PFSK-1 (cell line): Measurements from ENCODE around the gene GRAMD1B.

Experiments used
- FOXP2 ChIP-seq: optimal IDR thresholded peaks from 2 replicates; pipeline ENCODE3; 2011; ENCODE audit warnings: borderline replicate concordance, control low read depth, inconsistent platforms; ENCODE audit not compliant: insufficient read depth; ENCODE audit errors: extremely low read length, extremely low read depth
- POLR2AphosphoS5 ChIP-seq: IDR thresholded peaks from 2 replicates; pipeline ENCODE4 v1.6.1; 2012; ENCODE audit warnings: low read depth, mild to moderate bottlenecking, control low read depth, low read length, moderate library complexity
- SIN3A ChIP-seq: IDR thresholded peaks from 2 replicates; pipeline ENCODE4 v1.6.1; 2012; ENCODE audit warnings: mild to moderate bottlenecking, low read length, moderate library complexity, borderline replicate concordance; ENCODE audit not compliant: insufficient read depth
- TAF1 ChIP-seq: IDR thresholded peaks from 2 replicates; pipeline ENCODE4 v1.6.1; 2012; ENCODE audit warnings: low read length, control low read depth, borderline replicate concordance; ENCODE audit not compliant: insufficient read depth
- TF ChIP-seq, protein P1 (sequence below), 2 experiments: IDR thresholded peaks; 2 replicates each; pipeline versions ENCODE4 v1.6.1 to v1.8.0; 2011 to 2012; ENCODE audit warnings: low read depth in 2 of 2, low read length in 2 of 2, control low read depth in 1 of 2, inconsistent platforms in 1 of 2, mild to moderate bottlenecking in 1 of 2, moderate library complexity in 1 of 2; ENCODE audit not compliant: insufficient read depth in 1 of 2

Gene GRAMD1B

DNA sequence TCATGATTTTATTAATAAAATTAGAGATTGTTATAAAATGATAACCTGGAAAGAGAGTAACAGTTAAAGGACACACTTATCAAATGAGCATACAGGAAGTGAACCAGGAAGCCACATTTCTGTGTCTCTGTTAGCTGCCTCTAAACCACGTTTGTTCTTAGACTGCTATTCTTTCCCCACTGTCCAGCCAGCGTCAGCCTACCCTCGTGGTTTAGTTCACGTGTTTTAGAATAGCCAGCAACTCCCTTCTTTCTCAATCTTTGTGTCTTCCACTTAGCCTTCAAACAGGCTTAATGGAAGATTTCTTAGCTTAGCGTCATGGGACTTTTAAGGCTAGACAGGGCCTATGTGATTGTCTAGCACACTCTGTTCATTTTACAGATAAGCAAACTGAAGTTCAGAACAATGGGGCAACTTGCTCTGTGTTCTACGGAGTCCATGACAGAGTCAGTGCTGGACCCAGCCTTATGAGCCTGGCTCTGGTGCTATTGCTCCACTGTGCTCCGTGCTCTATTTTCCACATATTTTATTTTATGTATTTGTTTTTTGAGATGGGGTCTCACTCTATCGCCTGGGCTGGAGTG lies 27.2 kb downstream of the GRAMD1B start:
- TF ChIP-seq TAF1: no peak
- no peak for TF ChIP-seq POLR2AphosphoS5
- TF ChIP-seq, protein P1, sequence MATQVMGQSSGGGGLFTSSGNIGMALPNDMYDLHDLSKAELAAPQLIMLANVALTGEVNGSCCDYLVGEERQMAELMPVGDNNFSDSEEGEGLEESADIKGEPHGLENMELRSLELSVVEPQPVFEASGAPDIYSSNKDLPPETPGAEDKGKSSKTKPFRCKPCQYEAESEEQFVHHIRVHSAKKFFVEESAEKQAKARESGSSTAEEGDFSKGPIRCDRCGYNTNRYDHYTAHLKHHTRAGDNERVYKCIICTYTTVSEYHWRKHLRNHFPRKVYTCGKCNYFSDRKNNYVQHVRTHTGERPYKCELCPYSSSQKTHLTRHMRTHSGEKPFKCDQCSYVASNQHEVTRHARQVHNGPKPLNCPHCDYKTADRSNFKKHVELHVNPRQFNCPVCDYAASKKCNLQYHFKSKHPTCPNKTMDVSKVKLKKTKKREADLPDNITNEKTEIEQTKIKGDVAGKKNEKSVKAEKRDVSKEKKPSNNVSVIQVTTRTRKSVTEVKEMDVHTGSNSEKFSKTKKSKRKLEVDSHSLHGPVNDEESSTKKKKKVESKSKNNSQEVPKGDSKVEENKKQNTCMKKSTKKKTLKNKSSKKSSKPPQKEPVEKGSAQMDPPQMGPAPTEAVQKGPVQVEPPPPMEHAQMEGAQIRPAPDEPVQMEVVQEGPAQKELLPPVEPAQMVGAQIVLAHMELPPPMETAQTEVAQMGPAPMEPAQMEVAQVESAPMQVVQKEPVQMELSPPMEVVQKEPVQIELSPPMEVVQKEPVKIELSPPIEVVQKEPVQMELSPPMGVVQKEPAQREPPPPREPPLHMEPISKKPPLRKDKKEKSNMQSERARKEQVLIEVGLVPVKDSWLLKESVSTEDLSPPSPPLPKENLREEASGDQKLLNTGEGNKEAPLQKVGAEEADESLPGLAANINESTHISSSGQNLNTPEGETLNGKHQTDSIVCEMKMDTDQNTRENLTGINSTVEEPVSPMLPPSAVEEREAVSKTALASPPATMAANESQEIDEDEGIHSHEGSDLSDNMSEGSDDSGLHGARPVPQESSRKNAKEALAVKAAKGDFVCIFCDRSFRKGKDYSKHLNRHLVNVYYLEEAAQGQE (IDR thresholded peaks at IDR 0.05; ENCODE audit: insufficient read depth in 1 of 2, low read depth in 2 of 2, low read length in 2 of 2): no peak
- TF ChIP-seq FOXP2: no peak
- no peak for TF ChIP-seq SIN3A

GRCh38 chr11:123458501-123458900 lies 28.4 kb downstream of the GRAMD1B start:
- TF ChIP-seq, protein P1 (IDR thresholded peaks at IDR 0.05; ENCODE audit: insufficient read depth in 1 of 2, low read depth in 2 of 2, low read length in 2 of 2): no peak
- TF ChIP-seq SIN3A (no peak), FOXP2 (no peak), TAF1 (no peak), POLR2AphosphoS5 (no peak)

DNA sequence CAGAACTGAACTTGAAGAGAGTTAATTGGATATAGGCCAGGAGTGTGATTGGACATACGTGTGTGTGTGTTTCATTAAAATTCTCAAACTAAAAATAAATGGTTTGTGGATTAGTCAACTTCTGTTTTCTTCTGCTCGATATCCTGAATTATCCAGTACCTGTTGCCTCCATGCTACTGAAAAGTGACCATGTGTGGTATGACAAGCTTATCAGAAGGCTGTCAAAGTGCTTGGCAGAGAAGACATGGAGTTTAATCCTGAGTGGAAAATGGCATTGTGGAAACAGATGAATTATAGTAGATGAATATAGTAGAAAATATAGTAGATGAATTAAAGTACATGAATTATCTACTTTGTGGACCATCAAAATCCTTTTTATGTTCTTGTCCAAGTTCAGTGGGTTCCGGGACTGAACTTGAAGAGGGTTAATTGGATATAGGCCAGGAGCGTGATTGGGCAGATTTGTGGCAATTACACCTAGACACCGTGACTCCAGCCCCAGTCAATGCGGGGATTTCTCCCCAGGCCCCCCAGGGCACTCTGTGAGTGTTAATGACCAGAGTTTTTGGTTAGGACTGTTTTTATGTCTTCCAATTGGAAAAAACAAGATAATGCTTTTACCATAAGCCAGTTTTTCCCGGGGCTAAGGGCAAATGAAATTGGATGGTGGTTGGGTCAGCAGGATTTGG lies 30.1 kb downstream of the GRAMD1B start:
- TF ChIP-seq POLR2AphosphoS5: no peak
- no peak for TF ChIP-seq FOXP2
- no peak for TF ChIP-seq SIN3A
- TF ChIP-seq, protein P1 (IDR thresholded peaks at IDR 0.05; ENCODE audit: insufficient read depth in 1 of 2, low read depth in 2 of 2, low read length in 2 of 2): no peak
- TF ChIP-seq TAF1: no peak

GRCh38 chr11:123461164-123461563 lies 31.1 kb downstream of the GRAMD1B start:
- TF ChIP-seq, protein P1 (IDR thresholded peaks at IDR 0.05; ENCODE audit: insufficient read depth in 1 of 2, low read depth in 2 of 2, low read length in 2 of 2): no peak
- TF ChIP-seq POLR2AphosphoS5 (no peak), TAF1 (no peak), SIN3A (no peak), FOXP2 (no peak)
